ENCODE data around the gene ARHGDIB. TPM values are rescaled to one million over a fixed set of nuclear protein-coding genes. Genes with fewer than 3 reads are reported as not detected.

Gene ARHGDIB
- total RNA-seq, 3 donors from 2014 or later (not counting 1 experiment from before 2014, with no cell fraction given): 838 to 962 (median 929) TPM

DNA sequence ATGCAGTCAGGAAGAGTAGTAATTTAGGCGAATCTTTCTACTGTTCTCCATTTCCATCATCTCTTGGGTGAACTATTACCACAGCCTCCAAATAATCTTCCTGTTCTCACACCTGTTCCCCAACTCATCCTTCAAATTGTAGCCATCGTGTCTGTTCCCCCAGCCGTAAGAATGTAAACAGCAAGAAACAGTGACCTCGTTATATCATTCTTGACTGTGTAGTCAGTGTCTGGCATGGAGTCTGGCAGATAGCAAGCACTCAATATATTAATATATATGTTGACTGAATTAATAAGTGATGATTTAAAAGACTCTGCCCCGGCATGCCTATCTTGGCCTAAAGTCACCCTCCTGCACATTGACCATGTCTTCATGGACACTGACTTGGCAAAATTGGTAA is 31.7 kb upstream of the ARHGDIB start:
- Histone ChIP-seq H3K27ac (ENCODE audit: low read length) (no peak overlapping the region), H3K36me3 (ENCODE audit: control insufficient read depth, insufficient read depth, low read length) (no peaks in the 10 kb centered on the region), H3K9me3 (ENCODE audit: control insufficient read depth, insufficient read depth, low read length) (no peaks in the 10 kb centered on the region), H3K27me3 (ENCODE audit: control insufficient read depth, insufficient read depth, low read length) (no peaks in the 10 kb centered on the region), H3K4me1 (ENCODE audit: control insufficient read depth, insufficient read depth, low read length) (peaks cover 6% of the 10 kb centered on the region), H3K4me3 (ENCODE audit: low read length) (no peak overlapping the region)
- ATAC-seq (no peak), DNase-seq (no peak)
- intact Hi-C loops (cut with micrococcal nuclease): no loop called here
- H3K27me3 Mint-ChIP-seq (ENCODE audit: low read depth in 2 of 2): peaks cover 2 to 11% of the 10 kb centered on the region in 2 donors
- TF ChIP-seq, protein P1, sequence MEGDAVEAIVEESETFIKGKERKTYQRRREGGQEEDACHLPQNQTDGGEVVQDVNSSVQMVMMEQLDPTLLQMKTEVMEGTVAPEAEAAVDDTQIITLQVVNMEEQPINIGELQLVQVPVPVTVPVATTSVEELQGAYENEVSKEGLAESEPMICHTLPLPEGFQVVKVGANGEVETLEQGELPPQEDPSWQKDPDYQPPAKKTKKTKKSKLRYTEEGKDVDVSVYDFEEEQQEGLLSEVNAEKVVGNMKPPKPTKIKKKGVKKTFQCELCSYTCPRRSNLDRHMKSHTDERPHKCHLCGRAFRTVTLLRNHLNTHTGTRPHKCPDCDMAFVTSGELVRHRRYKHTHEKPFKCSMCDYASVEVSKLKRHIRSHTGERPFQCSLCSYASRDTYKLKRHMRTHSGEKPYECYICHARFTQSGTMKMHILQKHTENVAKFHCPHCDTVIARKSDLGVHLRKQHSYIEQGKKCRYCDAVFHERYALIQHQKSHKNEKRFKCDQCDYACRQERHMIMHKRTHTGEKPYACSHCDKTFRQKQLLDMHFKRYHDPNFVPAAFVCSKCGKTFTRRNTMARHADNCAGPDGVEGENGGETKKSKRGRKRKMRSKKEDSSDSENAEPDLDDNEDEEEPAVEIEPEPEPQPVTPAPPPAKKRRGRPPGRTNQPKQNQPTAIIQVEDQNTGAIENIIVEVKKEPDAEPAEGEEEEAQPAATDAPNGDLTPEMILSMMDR (IDR thresholded peaks at IDR 0.05): no peak
- no peaks in the 10 kb centered on the region for H3K9me3 Mint-ChIP-seq
- WGBS (ENCODE audit: insufficient coverage): 81% methylated on average over 3 of the region's 5 CpGs
- H3K27ac Mint-ChIP-seq: no peak overlapping the region
- no peak overlapping the region for H3K4me3 Mint-ChIP-seq
- no peaks in the 10 kb centered on the region for H3K4me1 Mint-ChIP-seq
- no peaks in the 10 kb centered on the region for H3K36me3 Mint-ChIP-seq

DNA sequence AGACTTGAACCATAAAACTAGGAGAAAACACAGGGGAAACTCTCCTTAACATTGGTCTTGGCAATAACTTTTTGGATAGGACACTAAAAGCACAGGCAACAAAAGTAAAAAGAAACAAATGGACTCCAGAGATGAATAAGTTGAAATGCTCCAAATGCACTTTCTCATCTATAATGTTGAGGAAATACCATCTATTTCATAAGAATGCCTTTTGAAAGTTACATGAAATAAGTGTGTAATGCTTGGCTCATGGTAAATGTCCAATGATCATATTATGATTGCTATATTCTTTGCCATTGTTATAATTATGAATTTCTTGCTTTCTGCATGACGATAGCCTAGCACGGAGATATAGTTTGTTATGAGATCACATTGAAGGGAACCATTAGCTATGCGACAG is 31.3 kb upstream of the ARHGDIB start:
- intact Hi-C loops (cut with micrococcal nuclease): no loop called here
- Mint-ChIP-seq H3K27ac (no peak overlapping the region), H3K9me3 (no peaks in the 10 kb centered on the region), H3K4me1 (no peaks in the 10 kb centered on the region), H3K27me3 (ENCODE audit: low read depth in 2 of 2) (peaks cover 0 to 11% of the 10 kb centered on the region in 2 donors), H3K36me3 (no peaks in the 10 kb centered on the region), H3K4me3 (no peak overlapping the region)
- no peak overlapping the region for H3K4me3 ChIP-seq (ENCODE audit: low read length)
- H3K9me3 ChIP-seq (ENCODE audit: control insufficient read depth, insufficient read depth, low read length): no peaks in the 10 kb centered on the region
- WGBS (ENCODE audit: insufficient coverage): 97% methylated on average over 3 of the region's 3 CpGs
- peaks cover 6% of the 10 kb centered on the region for H3K4me1 ChIP-seq (ENCODE audit: control insufficient read depth, insufficient read depth, low read length)
- TF ChIP-seq, protein P1 (IDR thresholded peaks at IDR 0.05): no peak
- no peak for DNase-seq
- H3K36me3 ChIP-seq (ENCODE audit: control insufficient read depth, insufficient read depth, low read length): no peaks in the 10 kb centered on the region
- ATAC-seq: no peak
- no peak overlapping the region for H3K27ac ChIP-seq (ENCODE audit: low read length)
- H3K27me3 ChIP-seq (ENCODE audit: control insufficient read depth, insufficient read depth, low read length): no peaks in the 10 kb centered on the region

GRCh38 chr12:14991069-14991468 is 29.7 kb upstream of the ARHGDIB start:
- Histone ChIP-seq H3K4me1 (ENCODE audit: control insufficient read depth, insufficient read depth, low read length) (peaks cover 6% of the 10 kb centered on the region), H3K9me3 (ENCODE audit: control insufficient read depth, insufficient read depth, low read length) (no peaks in the 10 kb centered on the region), H3K4me3 (ENCODE audit: low read length) (no peak overlapping the region), H3K27ac (ENCODE audit: low read length) (no peak overlapping the region), H3K36me3 (ENCODE audit: control insufficient read depth, insufficient read depth, low read length) (no peaks in the 10 kb centered on the region), H3K27me3 (ENCODE audit: control insufficient read depth, insufficient read depth, low read length) (no peaks in the 10 kb centered on the region)
- H3K27ac Mint-ChIP-seq: no peak overlapping the region
- no peak for DNase-seq
- H3K36me3 Mint-ChIP-seq: no peaks in the 10 kb centered on the region
- peaks cover 5 to 12% of the 10 kb centered on the region in 2 donors for H3K27me3 Mint-ChIP-seq (ENCODE audit: low read depth in 2 of 2)
- no peak for ATAC-seq
- H3K9me3 Mint-ChIP-seq: no peaks in the 10 kb centered on the region
- TF ChIP-seq, protein P1 (IDR thresholded peaks at IDR 0.05): no peak
- intact Hi-C loops (cut with micrococcal nuclease): no loop called here
- H3K4me1 Mint-ChIP-seq: no peaks in the 10 kb centered on the region
- no peak overlapping the region for H3K4me3 Mint-ChIP-seq

- WGBS (ENCODE audit: insufficient coverage): 44% methylated on average over 1 of the region's 1 CpG
- H3K27ac ChIP-seq (ENCODE audit: low read length): no peak overlapping the region
- H3K36me3 Mint-ChIP-seq: no peaks in the 10 kb centered on the region
These were observed 28.4 kb upstream of the ARHGDIB start for GRCh38 chr12:14989790-14990189.

More at GRCh38 chr12:14989790-14990189, 28.4 kb upstream of the ARHGDIB start:
- peaks cover 6% of the 10 kb centered on the region for H3K4me1 ChIP-seq (ENCODE audit: control insufficient read depth, insufficient read depth, low read length)
- no peak for ATAC-seq
- no peaks in the 10 kb centered on the region for H3K9me3 ChIP-seq (ENCODE audit: control insufficient read depth, insufficient read depth, low read length)
- intact Hi-C loops (cut with micrococcal nuclease): no loop called here
- H3K9me3 Mint-ChIP-seq: no peaks in the 10 kb centered on the region
- TF ChIP-seq, protein P1 (IDR thresholded peaks at IDR 0.05): no peak
- no peak overlapping the region for H3K4me3 ChIP-seq (ENCODE audit: low read length)
- H3K36me3 ChIP-seq (ENCODE audit: control insufficient read depth, insufficient read depth, low read length): no peaks in the 10 kb centered on the region
- H3K4me3 Mint-ChIP-seq: no peak overlapping the region
- DNase-seq: no peak
- H3K27me3 ChIP-seq (ENCODE audit: control insufficient read depth, insufficient read depth, low read length): no peaks in the 10 kb centered on the region
- no peak overlapping the region for H3K27ac Mint-ChIP-seq
- H3K4me1 Mint-ChIP-seq: no peaks in the 10 kb centered on the region
- H3K27me3 Mint-ChIP-seq (ENCODE audit: low read depth in 2 of 2): peaks cover 5 to 12% of the 10 kb centered on the region in 2 donors

Data from natural killer cell (primary cell).